Measurements from ENCODE around the gene FAM204A.

FAM204A gene

DNA sequence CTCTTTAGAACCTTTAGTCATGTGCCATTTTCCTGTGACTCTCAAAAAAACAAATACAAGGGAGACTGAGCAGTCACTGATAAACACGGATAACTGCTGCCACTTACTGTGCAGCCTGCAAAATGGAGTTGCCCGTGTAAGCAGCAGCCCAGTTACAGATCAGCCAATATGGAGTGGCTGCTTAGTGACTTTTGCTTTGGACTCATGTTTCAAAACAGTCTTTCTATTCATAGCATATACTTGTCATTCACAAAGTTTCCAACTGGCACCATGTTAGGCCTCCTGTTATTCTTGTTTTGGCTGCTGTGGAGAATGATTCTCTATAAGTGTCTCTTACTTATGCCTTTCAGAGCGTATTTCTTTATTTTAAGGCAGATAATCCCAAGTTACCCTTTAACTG is 3.0 kb downstream of the FAM204A start:
- peaks cover 39% of the 10 kb centered on the region for H3K79me2 ChIP-seq (ENCODE audit: insufficient read depth, low read length)
- no peak overlapping the region for H3K9ac ChIP-seq (ENCODE audit: low read length)
- H3K27me3 ChIP-seq (ENCODE audit: low read length) = no peaks in the 10 kb centered on the region
- H3K9me3 ChIP-seq (ENCODE audit: insufficient read depth, low read length) = no peaks in the 10 kb centered on the region
- peaks cover 15% of the 10 kb centered on the region; the same call in 1 of the 2 replicates for H3K36me3 ChIP-seq (ENCODE audit: low read length)
- H2AFZ ChIP-seq (ENCODE audit: low read depth, low read length, severe bottlenecking) = no peak overlapping the region
- H3F3A ChIP-seq (ENCODE audit: insufficient read depth) = no peaks in the 10 kb centered on the region
- no peaks in the 10 kb centered on the region for H3K9me2 ChIP-seq (replicated peaks; ENCODE audit: insufficient read depth, low read length)
- no peak overlapping the region for H3K27ac ChIP-seq (ENCODE audit: low read depth, low read length)
- no peak overlapping the region for H3K4me2 ChIP-seq (ENCODE audit: low read depth, low read length, poor library complexity, severe bottlenecking)
- TF ChIP-seq, protein P1, sequence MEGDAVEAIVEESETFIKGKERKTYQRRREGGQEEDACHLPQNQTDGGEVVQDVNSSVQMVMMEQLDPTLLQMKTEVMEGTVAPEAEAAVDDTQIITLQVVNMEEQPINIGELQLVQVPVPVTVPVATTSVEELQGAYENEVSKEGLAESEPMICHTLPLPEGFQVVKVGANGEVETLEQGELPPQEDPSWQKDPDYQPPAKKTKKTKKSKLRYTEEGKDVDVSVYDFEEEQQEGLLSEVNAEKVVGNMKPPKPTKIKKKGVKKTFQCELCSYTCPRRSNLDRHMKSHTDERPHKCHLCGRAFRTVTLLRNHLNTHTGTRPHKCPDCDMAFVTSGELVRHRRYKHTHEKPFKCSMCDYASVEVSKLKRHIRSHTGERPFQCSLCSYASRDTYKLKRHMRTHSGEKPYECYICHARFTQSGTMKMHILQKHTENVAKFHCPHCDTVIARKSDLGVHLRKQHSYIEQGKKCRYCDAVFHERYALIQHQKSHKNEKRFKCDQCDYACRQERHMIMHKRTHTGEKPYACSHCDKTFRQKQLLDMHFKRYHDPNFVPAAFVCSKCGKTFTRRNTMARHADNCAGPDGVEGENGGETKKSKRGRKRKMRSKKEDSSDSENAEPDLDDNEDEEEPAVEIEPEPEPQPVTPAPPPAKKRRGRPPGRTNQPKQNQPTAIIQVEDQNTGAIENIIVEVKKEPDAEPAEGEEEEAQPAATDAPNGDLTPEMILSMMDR (IDR thresholded peaks at IDR 0.05; ENCODE audit: insufficient read depth, low read length, poor library complexity, severe bottlenecking) = no peak
- no peak for TF ChIP-seq EZH2phosphoT487 (conservative IDR thresholded peaks at IDR 0.05; ENCODE audit: low read length)
- no peaks in the 10 kb centered on the region for H4K20me1 ChIP-seq (ENCODE audit: low read depth, low read length)
- H3K4me3 ChIP-seq (ENCODE audit: insufficient read depth, low read length, poor library complexity, severe bottlenecking) = no peak overlapping the region

DNA sequence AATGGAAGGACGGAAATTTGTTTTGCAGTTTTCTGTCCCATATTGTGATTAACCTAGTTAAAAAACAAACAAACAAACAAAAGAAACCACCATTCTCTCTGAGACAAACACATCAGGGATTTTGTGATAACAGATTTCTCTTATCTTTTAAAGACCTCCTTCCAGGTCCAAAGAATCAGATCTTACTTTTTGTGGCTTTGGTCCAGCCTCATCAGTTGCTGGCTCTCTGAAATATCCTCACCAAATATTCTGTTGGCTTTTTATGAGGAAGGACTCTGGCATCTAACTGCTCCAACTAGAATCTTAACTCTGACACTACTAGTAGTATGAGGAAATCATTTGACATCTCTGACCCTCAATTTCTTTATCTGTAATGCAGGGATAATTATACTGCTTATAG is 4.8 kb downstream of the FAM204A start:
- no peaks in the 10 kb centered on the region for H3K9me2 ChIP-seq (replicated peaks; ENCODE audit: insufficient read depth, low read length)
- H3K9ac ChIP-seq (ENCODE audit: low read length) = no peak overlapping the region
- no peak overlapping the region for H3K27ac ChIP-seq (ENCODE audit: low read depth, low read length)
- 0 out of 2 replicates have a peak, but pooled peaks cover 5% of the 10 kb centered on the region for H3F3A ChIP-seq (ENCODE audit: insufficient read depth)
- no peaks in the 10 kb centered on the region for H4K20me1 ChIP-seq (ENCODE audit: low read depth, low read length)
- no peak overlapping the region for H2AFZ ChIP-seq (ENCODE audit: low read depth, low read length, severe bottlenecking)
- peaks cover 39% of the 10 kb centered on the region for H3K79me2 ChIP-seq (ENCODE audit: insufficient read depth, low read length)
- no peak overlapping the region for H3K4me3 ChIP-seq (ENCODE audit: insufficient read depth, low read length, poor library complexity, severe bottlenecking)
- TF ChIP-seq, protein P1 (IDR thresholded peaks at IDR 0.05; ENCODE audit: insufficient read depth, low read length, poor library complexity, severe bottlenecking) = no peak
- TF ChIP-seq EZH2phosphoT487 (conservative IDR thresholded peaks at IDR 0.05; ENCODE audit: low read length) = no peak
- H3K27me3 ChIP-seq (ENCODE audit: low read length) = no peaks in the 10 kb centered on the region
- H3K36me3 ChIP-seq (ENCODE audit: low read length) = peaks cover 15% of the 10 kb centered on the region; the same call in 1 of the 2 replicates
- no peak overlapping the region for H3K4me2 ChIP-seq (ENCODE audit: low read depth, low read length, poor library complexity, severe bottlenecking)
- H3K9me3 ChIP-seq (ENCODE audit: insufficient read depth, low read length) = no peaks in the 10 kb centered on the region

DNA sequence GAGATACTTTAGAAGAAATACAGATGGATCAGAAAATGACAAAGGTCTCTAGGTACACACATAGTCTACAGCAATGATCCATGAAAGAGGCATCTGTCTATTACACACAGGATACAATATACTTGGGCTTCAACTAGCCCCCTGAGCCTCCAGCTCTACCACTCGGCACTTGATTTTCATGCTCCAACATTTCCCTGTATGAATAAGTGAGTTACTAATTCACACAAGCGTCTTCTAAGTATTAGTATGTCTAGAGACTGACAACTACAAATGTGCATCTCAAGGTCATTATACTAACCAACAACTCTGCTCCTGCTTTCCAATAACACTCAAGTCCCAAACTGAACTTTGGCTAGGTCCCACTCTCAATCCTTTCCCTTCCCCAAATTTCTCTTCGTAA is 8.3 kb downstream of the FAM204A start:
- no peaks in the 10 kb centered on the region for H4K20me1 ChIP-seq (ENCODE audit: low read depth, low read length)
- H3K9me3 ChIP-seq (ENCODE audit: insufficient read depth, low read length) = no peaks in the 10 kb centered on the region
- TF ChIP-seq EZH2phosphoT487 (conservative IDR thresholded peaks at IDR 0.05; ENCODE audit: low read length) = no peak
- no peak overlapping the region for H3K9ac ChIP-seq (ENCODE audit: low read length)
- peaks cover 30% of the 10 kb centered on the region for H3K36me3 ChIP-seq (ENCODE audit: low read length)
- H3K79me2 ChIP-seq (ENCODE audit: insufficient read depth, low read length) = 0 out of 2 replicates have a peak, but pooled peaks cover 7% of the 10 kb centered on the region
- no peak overlapping the region for H3K27ac ChIP-seq (ENCODE audit: low read depth, low read length)
- 0 out of 2 replicates have a peak, but pooled peaks cover 5% of the 10 kb centered on the region for H3F3A ChIP-seq (ENCODE audit: insufficient read depth)
- H2AFZ ChIP-seq (ENCODE audit: low read depth, low read length, severe bottlenecking) = no peak overlapping the region
- no peak overlapping the region for H3K4me3 ChIP-seq (ENCODE audit: insufficient read depth, low read length, poor library complexity, severe bottlenecking)
- no peaks in the 10 kb centered on the region for H3K27me3 ChIP-seq (ENCODE audit: low read length)
- H3K9me2 ChIP-seq (replicated peaks; ENCODE audit: insufficient read depth, low read length) = no peaks in the 10 kb centered on the region
- H3K4me2 ChIP-seq (ENCODE audit: low read depth, low read length, poor library complexity, severe bottlenecking) = no peak overlapping the region

DNA sequence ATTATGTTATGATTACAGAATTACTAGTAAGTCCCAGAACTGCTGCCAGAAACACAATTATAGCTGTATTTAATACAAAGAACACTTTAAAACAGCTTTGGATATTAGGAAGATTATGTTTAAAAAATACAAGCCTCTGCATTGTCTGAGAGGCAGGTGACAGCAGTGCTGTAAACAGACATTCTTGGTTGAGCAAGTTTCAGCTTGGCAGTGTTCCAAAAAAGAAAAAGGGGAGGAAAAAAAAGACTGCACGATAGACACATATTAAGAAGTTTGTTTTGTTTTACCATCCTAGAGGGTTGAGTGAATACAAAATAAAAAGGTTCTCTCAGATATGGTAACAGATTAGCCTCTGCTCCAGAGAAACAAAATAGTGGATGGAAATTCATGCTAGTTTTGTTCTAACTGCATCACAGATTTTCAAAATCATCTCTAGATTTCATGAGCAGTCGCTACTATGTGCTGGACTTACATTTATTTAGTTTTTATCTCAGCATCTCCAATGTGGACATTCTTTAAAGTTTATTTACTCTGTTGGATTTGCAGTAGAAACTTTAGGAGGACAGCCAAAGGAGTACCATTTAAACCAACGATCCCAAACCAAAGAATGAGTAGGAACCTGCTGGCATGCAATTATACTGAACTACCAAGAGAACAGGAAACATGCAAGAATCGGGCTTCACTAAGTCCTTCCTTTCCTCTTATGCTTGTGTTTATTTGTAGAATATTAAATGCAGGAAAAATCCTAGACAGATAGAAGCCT is 9.0 kb downstream of the FAM204A start:
- Histone ChIP-seq H3K4me2 (ENCODE audit: low read depth, low read length, poor library complexity, severe bottlenecking) (no peak overlapping the region), H3K9me3 (ENCODE audit: insufficient read depth, low read length) (no peaks in the 10 kb centered on the region), H3K9me2 (replicated peaks; ENCODE audit: insufficient read depth, low read length) (no peaks in the 10 kb centered on the region), H3F3A (ENCODE audit: insufficient read depth) (0 out of 2 replicates have a peak, but pooled peaks cover 5% of the 10 kb centered on the region), H2AFZ (ENCODE audit: low read depth, low read length, severe bottlenecking) (no peak overlapping the region), H3K79me2 (ENCODE audit: insufficient read depth, low read length) (0 out of 2 replicates have a peak, but pooled peaks cover 7% of the 10 kb centered on the region), H3K36me3 (ENCODE audit: low read length) (peaks cover 30% of the 10 kb centered on the region), H4K20me1 (ENCODE audit: low read depth, low read length) (no peaks in the 10 kb centered on the region), H3K4me3 (ENCODE audit: insufficient read depth, low read length, poor library complexity, severe bottlenecking) (no peak overlapping the region), H3K9ac (ENCODE audit: low read length) (no peak overlapping the region), H3K27me3 (ENCODE audit: low read length) (no peaks in the 10 kb centered on the region), H3K27ac (ENCODE audit: low read depth, low read length) (no peak overlapping the region)
- no peak for TF ChIP-seq EZH2phosphoT487 (conservative IDR thresholded peaks at IDR 0.05; ENCODE audit: low read length)
- TF ChIP-seq, protein P1 (IDR thresholded peaks at IDR 0.05; ENCODE audit: insufficient read depth, low read length, poor library complexity, severe bottlenecking) = no peak
